Gastrocnemius medialis (tissue), 4 donors: Measurements from ENCODE around the gene ONECUT3. TPM values are rescaled to one million over a fixed set of nuclear protein-coding genes. Genes with fewer than 3 reads are reported as not detected.

Experiments
- ATAC-seq, 2 donors: fragments of 150-250 bp; one replicate each; pipeline ENCODE4 v1.9.1; 2016
- DNase-seq, 2 donors: peaks; one replicate each; pipeline ENCODE4 v3.0.0-alpha.2; 2019
- H3K27ac ChIP-seq, 4 donors: fragments of 200-600 bp; sonication (generic); 1 replicate in 1 of 4; 2 replicates in 3 of 4; pipeline ENCODE4 v1.5.1; 2016 to 2018; ENCODE audit warnings: mild to moderate bottlenecking in 2 of 4, moderate library complexity in 1 of 4
- H3K27me3 ChIP-seq, 3 donors: fragments of 200-600 bp; sonication (generic) in 2 of 3; 1 replicate in 1 of 3; 2 replicates in 2 of 3; pipeline versions ENCODE4 v1.5.1 to v1.6.0; 2016 to 2019; ENCODE audit warnings: mild to moderate bottlenecking in 1 of 3, moderate library complexity in 1 of 3
- H3K36me3 ChIP-seq, 2 donors: fragments of 200-600 bp; sonication (generic) in 1 of 2; one replicate each; pipeline ENCODE4 v1.5.1; 2017 to 2018
- H3K4me1 ChIP-seq, 2 donors: fragments of 200-600 bp; sonication (generic) in 1 of 2; one replicate each; pipeline ENCODE4 v1.5.1; 2016 to 2017; ENCODE audit warnings: mild to moderate bottlenecking in 2 of 2
- H3K4me3 ChIP-seq, 4 donors: fragments of 200-600 bp; sonication (generic) in 3 of 4; 1 replicate in 1 of 4; 2 replicates in 3 of 4; pipeline ENCODE4 v1.5.1; 2016 to 2019; ENCODE audit warnings: mild to moderate bottlenecking in 2 of 4
- H3K9me3 ChIP-seq, 3 donors: fragments of 200-600 bp; sonication (generic) in 2 of 3; 1 replicate in 1 of 3; 2 replicates in 2 of 3; pipeline ENCODE4 v1.5.1; 2016 to 2019
- CTCF ChIP-seq, 5 experiments: fragments of 450-650 bp in 3 of 5; fragments of 200-600 bp in 2 of 5; sonication (generic) in 2 of 5; IDR thresholded peaks in 4 of 5; conservative IDR thresholded peaks in 1 of 5; 1 replicate in 4 of 5; 2 replicates in 1 of 5; pipeline ENCODE4 v1.5.1; 2016 to 2019; ENCODE audit warnings: antibody characterized with exemption in 5 of 5, mild to moderate bottlenecking in 3 of 5, moderate library complexity in 3 of 5
- POLR2A ChIP-seq, 2 donors: fragments of 450-650 bp; IDR thresholded peaks; one replicate each; pipeline ENCODE4 v1.6.1; 2017; ENCODE audit warnings: antibody characterized with exemption in 2 of 2, mild to moderate bottlenecking in 2 of 2, moderate library complexity in 2 of 2
- in situ Hi-C, 4 donors: fragments of 200-750 bp; cut with MboI; loops; one replicate each; pipeline versions ENCODE4 v1.15.0 to v1.8.0; 2017; ENCODE audit warnings: low sequenced_read_pairs in 4 of 4
- intact Hi-C: fragments of 100-400 bp; cut with DNase I; formaldehyde crosslinking; loops from one replicate; pipeline ENCODE4 v1.15.1; 2023; ENCODE audit warnings: low total_unique reads
- total RNA-seq, 4 donors: library from RNA; depleted of rRNA; stranded (reverse); fragments of >200 nt; gene quantifications; one replicate each; pipeline versions ENCODE4 v1.1.0 to v1.2.3, GENCODE V29; 2016

Gene ONECUT3
- total RNA-seq, 4 donors from 2014 or later, result not detected

GRCh38 chr19:1761528-1762242 is 8.4 kb downstream of the ONECUT3 start:
- no peak for DNase-seq

GRCh38 chr19:1762243-1763117 is 9.2 kb downstream of the ONECUT3 start:
- no peaks in the 10 kb centered on the region for H3K36me3 ChIP-seq
- no peak for ATAC-seq
- in situ Hi-C loops, result loop anchor here in 3 of 4 donors (10.0 to 25.0 kb wide), 2 partner anchors 218 to 225 kb away; no protein-coding TSS in a partner anchor
- intact Hi-C loops, result no loop called here
- no peaks in the 10 kb centered on the region for H3K4me1 ChIP-seq
- DNase-seq, result no peak
- H3K4me3 ChIP-seq, result no peak overlapping the region
- TF ChIP-seq CTCF (IDR thresholded peaks at IDR 0.05 in 4 of 5, conservative IDR thresholded peaks at IDR 0.05 in 1 of 5), result no peak
- no peak for TF ChIP-seq POLR2A (IDR thresholded peaks at IDR 0.05)
- H3K27me3 ChIP-seq, result peaks cover 89 to 98% (median 95%) of the 10 kb centered on the region in 3 donors
- H3K9me3 ChIP-seq, result no peaks in the 10 kb centered on the region
- no peak overlapping the region for H3K27ac ChIP-seq

More at GRCh38 chr19:1761528-1762242, 8.4 kb downstream of the ONECUT3 start:
- TF ChIP-seq POLR2A (IDR thresholded peaks at IDR 0.05) (no peak), CTCF (IDR thresholded peaks at IDR 0.05 in 4 of 5, conservative IDR thresholded peaks at IDR 0.05 in 1 of 5) (no peak)
- Histone ChIP-seq H3K4me3 (no peak overlapping the region), H3K36me3 (no peaks in the 10 kb centered on the region), H3K9me3 (no peaks in the 10 kb centered on the region), H3K27me3 (peaks cover 89 to 98% (median 95%) of the 10 kb centered on the region in 3 donors), H3K27ac (no peak overlapping the region), H3K4me1 (no peaks in the 10 kb centered on the region)
- intact Hi-C loops (no loop called here), in situ Hi-C loops (loop anchor here in 3 of 4 donors (10.0 to 25.0 kb wide), 2 partner anchors 217 to 224 kb away; no protein-coding TSS in a partner anchor)
- no peak for ATAC-seq

DNA sequence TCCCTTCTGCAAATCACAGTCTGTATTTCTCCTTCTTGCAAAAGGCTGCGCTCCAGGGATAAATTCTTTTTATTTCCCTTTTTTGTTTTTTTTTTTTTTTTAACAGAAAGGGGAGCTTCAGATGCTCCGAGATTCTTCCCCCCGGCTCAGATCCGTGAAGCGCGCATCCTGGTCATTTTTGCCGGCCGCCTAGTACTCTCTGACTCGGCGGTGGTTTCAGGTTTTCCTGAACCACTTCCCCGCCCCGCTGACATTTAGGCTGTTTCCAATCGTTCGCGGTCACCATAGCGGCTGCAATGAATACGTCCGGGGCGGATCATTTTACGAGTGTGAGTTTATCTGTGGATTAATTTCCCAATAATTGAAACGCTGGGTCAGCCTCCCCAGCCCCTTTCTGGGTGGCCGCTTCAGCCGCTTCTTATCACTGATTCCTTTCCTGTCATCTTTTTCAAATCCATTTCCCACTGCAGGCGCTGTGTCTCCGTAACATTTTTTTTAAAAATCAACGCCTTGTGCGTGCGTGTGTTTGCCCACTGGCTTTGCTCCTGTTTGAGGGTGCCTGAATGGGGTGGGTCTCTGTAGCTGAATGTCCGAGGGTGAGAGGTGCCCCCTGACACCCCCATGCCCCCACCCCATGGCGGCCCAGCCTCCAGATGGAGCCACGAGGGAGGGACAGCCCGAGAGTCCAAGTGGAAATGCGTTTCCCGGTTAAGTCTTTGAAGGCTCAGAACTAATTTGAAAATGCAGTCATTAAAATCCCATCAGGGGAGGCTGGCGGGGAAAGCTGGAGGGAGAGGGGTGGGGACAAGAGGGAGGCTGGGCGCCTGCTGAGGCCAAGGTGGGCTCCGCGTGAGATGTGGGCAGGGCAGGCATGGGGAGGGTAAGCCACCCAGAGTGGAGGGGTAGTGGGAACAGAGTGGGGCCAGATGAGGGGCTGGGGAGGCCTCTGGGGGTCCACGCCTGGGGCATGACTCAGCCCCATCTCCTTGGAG is 10.6 kb downstream of the ONECUT3 start:
- no peaks in the 10 kb centered on the region for H3K4me1 ChIP-seq
- peaks cover 93 to 98% (median 96%) of the 10 kb centered on the region in 3 donors for H3K27me3 ChIP-seq
- DNase-seq (no peak), ATAC-seq (no peak)
- H3K36me3 ChIP-seq, result no peaks in the 10 kb centered on the region
- in situ Hi-C loops, result loop anchor here in 3 of 4 donors (10.0 to 25.0 kb wide), 2 partner anchors 219 to 227 kb away; no protein-coding TSS in a partner anchor
- H3K4me3 ChIP-seq, result no peak overlapping the region
- TF ChIP-seq POLR2A (IDR thresholded peaks at IDR 0.05) (no peak), CTCF (IDR thresholded peaks at IDR 0.05 in 4 of 5, conservative IDR thresholded peaks at IDR 0.05 in 1 of 5) (no peak)
- no peaks in the 10 kb centered on the region for H3K9me3 ChIP-seq
- no peak overlapping the region for H3K27ac ChIP-seq
- intact Hi-C loops, result no loop called here

DNA sequence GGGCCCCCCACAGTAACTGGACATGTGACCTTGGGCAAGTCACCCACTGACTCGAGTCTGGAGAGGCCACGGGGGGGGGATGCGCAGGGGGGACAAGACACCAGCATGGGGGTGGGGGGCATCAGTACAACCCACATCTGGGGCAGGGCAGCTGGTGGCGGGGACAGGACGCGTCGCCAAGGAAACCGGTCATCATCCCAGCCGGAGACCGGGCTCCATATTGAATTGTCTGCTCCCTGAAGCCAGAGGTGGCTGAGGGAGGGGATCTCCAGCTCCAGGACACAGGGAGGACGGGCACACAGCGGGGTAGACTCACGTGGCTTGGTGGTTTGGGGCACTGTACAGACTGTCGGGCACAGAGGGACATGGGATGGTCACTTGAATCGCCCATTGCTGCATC is 11.4 kb downstream of the ONECUT3 start:
- intact Hi-C loops (no loop called here), in situ Hi-C loops (loop anchor here in 3 of 4 donors (10.0 to 25.0 kb wide), 2 partner anchors 220 to 227 kb away; no protein-coding TSS in a partner anchor)
- TF ChIP-seq CTCF (IDR thresholded peaks at IDR 0.05 in 4 of 5, conservative IDR thresholded peaks at IDR 0.05 in 1 of 5) (no peak), POLR2A (IDR thresholded peaks at IDR 0.05) (no peak)
- no peaks in the 10 kb centered on the region for H3K36me3 ChIP-seq
- H3K9me3 ChIP-seq, result no peaks in the 10 kb centered on the region
- H3K27me3 ChIP-seq, result peaks cover 93 to 98% (median 96%) of the 10 kb centered on the region in 3 donors
- H3K4me3 ChIP-seq, result no peak overlapping the region
- no peaks in the 10 kb centered on the region for H3K4me1 ChIP-seq
- DNase-seq (no peak), ATAC-seq (no peak)
- H3K27ac ChIP-seq, result no peak overlapping the region
